Erythroblast (primary cell): ENCODE data around the gene GTF2IRD1.

Experiments used
- GATA1 ChIP-seq: IDR thresholded peaks from 2 replicates; pipeline ENCODE4 v1.6.1; 2011; ENCODE audit warnings: low read depth, mild to moderate bottlenecking, control low read depth, low read length, moderate library complexity
- POLR2A ChIP-seq: IDR thresholded peaks from 2 replicates; pipeline ENCODE4 v1.6.1; 2011; ENCODE audit warnings: mild to moderate bottlenecking, low read length

DNA sequence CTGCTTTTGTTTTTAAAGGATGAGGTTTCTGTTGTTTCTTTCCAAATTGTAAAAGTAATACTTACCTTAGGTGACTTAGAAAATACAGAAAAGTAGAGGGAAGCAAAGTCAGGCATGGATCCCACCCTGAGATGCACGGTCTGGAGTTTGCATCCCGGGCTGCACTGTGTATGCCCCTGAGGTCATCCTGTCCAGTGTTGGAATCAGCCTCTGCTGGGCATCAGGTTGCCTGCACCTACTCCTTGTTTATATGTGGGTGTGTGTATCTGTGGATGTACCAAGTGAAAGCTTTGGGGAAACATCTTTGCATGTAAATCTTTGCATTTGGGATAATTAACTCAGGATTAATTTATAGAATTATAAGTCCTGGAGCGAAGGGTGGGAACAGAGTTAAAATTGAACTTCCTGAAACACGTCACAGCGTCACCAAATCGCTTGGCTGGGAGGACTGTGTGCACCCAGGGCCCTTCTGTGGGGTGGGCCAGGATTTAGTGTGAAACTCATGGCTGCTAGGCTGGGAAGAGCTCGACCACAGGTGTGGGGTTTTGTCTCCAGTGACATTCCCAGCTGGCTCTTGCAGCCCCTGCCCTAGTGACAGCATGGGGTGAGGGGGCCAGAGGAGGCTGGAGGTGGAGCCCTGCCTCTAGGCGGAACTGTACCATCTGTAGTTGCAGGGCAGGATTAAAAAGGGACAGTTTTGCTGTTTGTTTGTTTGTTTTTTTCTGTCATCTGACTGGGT, 27.9 kb downstream of the GTF2IRD1 start:
- TF ChIP-seq POLR2A (no peak), GATA1 (no peak)
